Mammary epithelial cell (primary cell): ENCODE measurements around the gene MAGEA8.
"Not testable (repeated sequence)": the region's sequence is repeated elsewhere in the genome, so short reads cannot be mapped to it uniquely, and the experiment has no call there.

Experiments
- CTCF ChIP-seq, 2 donors: IDR thresholded peaks in 1 of 2; conservative IDR thresholded peaks in 1 of 2; 2 replicates each; pipeline ENCODE4 v1.5.1; 2011 to 2012; ENCODE audit warnings: inconsistent platforms in 2 of 2, low read length in 2 of 2, mild to moderate bottlenecking in 2 of 2, control low read depth in 1 of 2, low read depth in 1 of 2; ENCODE audit not compliant: insufficient read depth in 1 of 2; ENCODE audit errors: extremely low read depth in 1 of 2
- EZH2 ChIP-seq: IDR thresholded peaks from 2 replicates; pipeline ENCODE4 v1.6.1; 2012; ENCODE audit warnings: low read length, inconsistent platforms, borderline replicate concordance

DNA sequence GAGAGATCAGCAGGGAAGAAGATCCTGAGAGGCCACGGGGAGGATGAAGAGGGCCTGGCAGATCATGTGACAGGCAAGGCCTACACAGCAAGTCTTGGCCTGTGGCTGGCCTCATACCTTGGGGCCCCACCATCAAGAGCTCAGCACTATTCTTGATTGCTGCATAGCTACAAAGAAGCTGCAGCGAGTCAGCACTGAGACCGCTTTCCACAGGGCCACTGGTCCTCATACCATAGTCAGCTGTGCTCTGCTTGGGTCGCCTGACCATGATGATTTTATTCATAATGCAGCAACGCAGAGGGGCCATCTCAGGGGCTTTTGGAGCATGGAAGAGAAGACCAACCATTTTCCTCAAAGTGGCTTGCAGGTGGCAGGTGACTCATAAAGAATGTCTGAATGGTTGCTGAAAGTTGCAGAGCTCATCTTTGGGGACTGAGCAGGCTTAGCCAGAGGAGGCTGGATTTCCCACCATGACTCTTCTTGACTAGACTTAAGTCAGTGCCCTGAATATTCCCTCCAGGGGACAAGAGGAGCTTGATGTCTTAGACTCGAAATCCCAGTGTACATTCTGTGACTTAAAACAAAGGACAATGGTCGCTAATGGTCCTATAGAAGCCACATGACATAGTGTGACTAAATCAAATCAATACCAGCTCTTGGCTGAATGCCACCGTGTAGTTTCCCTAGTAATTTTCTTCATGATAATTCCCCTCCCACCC is 46.4 kb downstream of the MAGEA8 start:
- TF ChIP-seq CTCF (conservative IDR thresholded peaks at IDR 0.05 in 1 of 2, IDR thresholded peaks at IDR 0.05 in 1 of 2; ENCODE audit: extremely low read depth in 1 of 2, insufficient read depth in 1 of 2, low read depth in 1 of 2, low read length in 2 of 2); EZH2: not testable (repeated sequence)
